Spleen (tissue), 11 donors: ENCODE results near the gene KSR1. TPM values are rescaled to one million over a fixed set of nuclear protein-coding genes. Genes with fewer than 3 reads are reported as not detected.
A peak's percentile ranks its signal among the peaks of the same experiment; 100 is the strongest.

Experiments
- DNase-seq: peaks from one replicate; pipeline ENCODE4 v3.0.0-alpha.2; 2020
- H3K27ac ChIP-seq, 8 donors: fragments of 200-600 bp; sonication (generic) in 7 of 8; 1 replicate in 4 of 8; 2 replicates in 4 of 8; pipeline versions ENCODE4 v1.5.0 to v1.8.0; 2016 to 2021; ENCODE audit warnings: inconsistent platforms in 4 of 8, mild to moderate bottlenecking in 4 of 8, moderate library complexity in 1 of 8
- H3K27me3 ChIP-seq, 7 donors: fragments of 200-600 bp; sonication (generic) in 6 of 7; replicated peaks in 1 of 7; 1 replicate in 4 of 7; 2 replicates in 3 of 7; pipeline versions ENCODE4 v1.5.0 to v1.8.0; 2016 to 2021; ENCODE audit warnings: inconsistent platforms in 3 of 7, mild to moderate bottlenecking in 1 of 7
- H3K36me3 ChIP-seq, 6 donors: fragments of 200-600 bp; sonication (generic) in 5 of 6; 1 replicate in 4 of 6; 2 replicates in 2 of 6; pipeline versions ENCODE4 v1.5.0 to v1.8.0; 2016 to 2021; ENCODE audit warnings: inconsistent platforms in 2 of 6
- H3K4me1 ChIP-seq, 6 donors: fragments of 200-600 bp; sonication (generic) in 5 of 6; 1 replicate in 3 of 6; 2 replicates in 3 of 6; pipeline versions ENCODE4 v1.5.0 to v1.8.0; 2016 to 2021; ENCODE audit warnings: inconsistent platforms in 3 of 6
- H3K4me3 ChIP-seq, 8 donors: fragments of 200-600 bp; sonication (generic) in 7 of 8; 1 replicate in 4 of 8; 2 replicates in 4 of 8; pipeline versions ENCODE4 v1.5.0 to v1.8.0; 2016 to 2021; ENCODE audit warnings: inconsistent platforms in 4 of 8, mild to moderate bottlenecking in 4 of 8, moderate library complexity in 2 of 8
- H3K9me3 ChIP-seq, 8 donors: fragments of 200-600 bp; sonication (generic) in 7 of 8; 1 replicate in 4 of 8; 2 replicates in 4 of 8; pipeline versions ENCODE4 v1.5.0 to v1.8.0; 2016 to 2021; ENCODE audit warnings: inconsistent platforms in 4 of 8
- POLR2A ChIP-seq, 3 donors: fragments of 450-650 bp; IDR thresholded peaks; one replicate each; pipeline ENCODE4 v1.5.1; 2017; ENCODE audit warnings: antibody characterized with exemption in 3 of 3, mild to moderate bottlenecking in 1 of 3
- POLR2AphosphoS5 ChIP-seq, 3 donors: sonication (generic); formaldehyde crosslinking; IDR thresholded peaks; one replicate each; pipeline ENCODE4 v1.5.1; 2017; ENCODE audit warnings: antibody characterized with exemption in 3 of 3
- WGBS, 5 donors: extraction: QIAGEN DNeasy Blood & Tissue Kit in 3 of 5; methylation state at CpG; one replicate each; pipeline versions ENCODE4 v1.1.5 to v1.1.7; 2013 to 2018; 5-methylcytosine and 5-hydroxymethylcytosine counted together
- intact Hi-C: fragments of 100-400 bp; cut with DNase I; formaldehyde crosslinking; loops from one replicate; pipeline ENCODE4 v1.15.0; 2023; ENCODE audit warnings: low total_unique reads
- polyA plus RNA-seq, 3 donors: library from polyadenylated mRNA; stranded (reverse); fragments of 200-250 nt; gene quantifications; one replicate each; pipeline ENCODE4 v1.2.1, GENCODE V29; 2013
- total RNA-seq, 7 donors: library from RNA; depleted of rRNA in 3 of 7; stranded (reverse); fragments of >200 nt in 3 of 7; fragmentation: NEBNext Ultra II Directional in 4 of 7; extraction: Animal tissue kit (Norgen Biotek cat#: 25700) in 4 of 7; gene quantifications; one replicate each; pipeline versions ENCODE4 v1.1.0 to v1.2.1, GENCODE V29; 2016 to 2021
- TF ChIP-seq, protein P1 (sequence below), 11 experiments: fragments of 200-600 bp in 7 of 11; fragments of 450-650 bp in 4 of 11; sonication (generic) in 4 of 11; IDR thresholded peaks in 8 of 11; conservative IDR thresholded peaks in 3 of 11; 1 replicate in 7 of 11; 2 replicates in 4 of 11; pipeline versions ENCODE4 v1.4.0 to v1.8.0; 2016 to 2021; ENCODE audit warnings: antibody characterized with exemption in 11 of 11, inconsistent platforms in 4 of 11, mild to moderate bottlenecking in 1 of 11
- donor health status: healthy with polysubstance abuse.
- donor health status: DM: no; HTN: no; CAD: no; lungs with moderate emphysema.
- donor health status: DM: no; HTN: no; CAD: no.
- donor health status: Bipolar disorder and iron deficiency.
- donor health status: healthy.
- donor health status: DM: no; HTN: no; CAD: no.
- donor health status: DM: yes; HTN: yes; CAD: no.

Gene KSR1
- total and polyA plus RNA-seq, 10 donors = 6.4 to 100 (median 46.0) TPM

DNA sequence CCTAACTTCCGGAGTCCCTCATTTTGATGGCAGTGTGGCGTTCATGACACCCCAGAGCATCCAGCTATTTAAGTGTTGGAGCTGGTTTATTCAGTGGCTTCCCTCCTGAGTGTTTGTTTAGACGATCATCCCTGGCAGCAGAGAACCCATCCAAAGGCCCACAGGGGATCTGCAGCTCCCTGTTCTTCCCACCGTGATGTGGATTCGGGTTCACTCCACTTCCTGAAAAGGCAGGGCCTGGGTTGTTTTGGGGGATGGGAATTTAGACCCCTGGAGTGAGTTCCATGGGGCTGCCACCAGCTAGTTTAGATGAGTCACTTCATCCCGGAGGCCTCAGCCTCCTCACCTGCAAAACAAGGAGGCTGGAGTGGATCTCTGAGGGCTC is 2.3 kb downstream of the KSR1 start:
- H3K4me3 ChIP-seq = peak overlapping the region in 2 of 8 donors; percentile 90 to 96
- H3K9me3 ChIP-seq = no peaks in the 10 kb centered on the region
- 63 to 80% (median 74%) methylated on average over 6 of the region's 6 CpGs for WGBS, 5 donors
- H3K27me3 ChIP-seq = no peaks in the 10 kb centered on the region
- no peaks in the 10 kb centered on the region for H3K36me3 ChIP-seq
- TF ChIP-seq POLR2AphosphoS5 (IDR thresholded peaks at IDR 0.05) (no peak), POLR2A (IDR thresholded peaks at IDR 0.05) (no peak)
- TF ChIP-seq, protein P1, sequence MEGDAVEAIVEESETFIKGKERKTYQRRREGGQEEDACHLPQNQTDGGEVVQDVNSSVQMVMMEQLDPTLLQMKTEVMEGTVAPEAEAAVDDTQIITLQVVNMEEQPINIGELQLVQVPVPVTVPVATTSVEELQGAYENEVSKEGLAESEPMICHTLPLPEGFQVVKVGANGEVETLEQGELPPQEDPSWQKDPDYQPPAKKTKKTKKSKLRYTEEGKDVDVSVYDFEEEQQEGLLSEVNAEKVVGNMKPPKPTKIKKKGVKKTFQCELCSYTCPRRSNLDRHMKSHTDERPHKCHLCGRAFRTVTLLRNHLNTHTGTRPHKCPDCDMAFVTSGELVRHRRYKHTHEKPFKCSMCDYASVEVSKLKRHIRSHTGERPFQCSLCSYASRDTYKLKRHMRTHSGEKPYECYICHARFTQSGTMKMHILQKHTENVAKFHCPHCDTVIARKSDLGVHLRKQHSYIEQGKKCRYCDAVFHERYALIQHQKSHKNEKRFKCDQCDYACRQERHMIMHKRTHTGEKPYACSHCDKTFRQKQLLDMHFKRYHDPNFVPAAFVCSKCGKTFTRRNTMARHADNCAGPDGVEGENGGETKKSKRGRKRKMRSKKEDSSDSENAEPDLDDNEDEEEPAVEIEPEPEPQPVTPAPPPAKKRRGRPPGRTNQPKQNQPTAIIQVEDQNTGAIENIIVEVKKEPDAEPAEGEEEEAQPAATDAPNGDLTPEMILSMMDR (IDR thresholded peaks at IDR 0.05 in 8 of 11, conservative IDR thresholded peaks at IDR 0.05 in 3 of 11) = no peak
- no peak for DNase-seq
- H3K27ac ChIP-seq = no peak overlapping the region
- H3K4me1 ChIP-seq = peaks cover 6 to 74% (median 51%) of the 10 kb centered on the region in 6 donors
- intact Hi-C loops = loop anchor here (10.0 kb wide), 2 partner anchors 104 to 136 kb away; no protein-coding TSS in a partner anchor

DNA sequence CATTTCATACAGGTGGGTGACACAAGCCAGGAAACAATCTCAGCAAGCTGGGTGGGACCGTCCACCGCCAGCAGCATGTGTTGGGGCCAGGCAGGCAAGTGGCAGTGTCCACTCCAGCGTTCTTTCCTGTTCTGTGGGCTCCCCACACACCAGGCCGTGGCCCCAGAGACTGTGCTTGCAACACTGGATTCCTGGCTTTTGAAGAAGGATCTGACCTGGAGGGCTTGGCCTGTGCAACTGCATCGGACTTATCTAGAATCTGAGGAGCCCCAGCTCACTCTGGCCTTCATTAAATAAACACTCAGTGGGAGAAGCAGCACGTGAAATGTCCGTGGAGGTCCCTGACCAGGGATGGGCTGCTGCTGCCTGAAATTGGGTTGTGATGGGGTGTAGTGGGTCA is 3.2 kb downstream of the KSR1 start:
- Histone ChIP-seq H3K36me3 (no peaks in the 10 kb centered on the region), H3K27me3 (no peaks in the 10 kb centered on the region), H3K4me1 (peaks cover 6 to 82% (median 55%) of the 10 kb centered on the region in 6 donors), H3K9me3 (no peaks in the 10 kb centered on the region), H3K4me3 (no peak overlapping the region), H3K27ac (no peak overlapping the region)
- no peak for DNase-seq
- intact Hi-C loops = loop anchor here (10.0 kb wide), 2 partner anchors 105 to 135 kb away; no protein-coding TSS in a partner anchor
- TF ChIP-seq POLR2A (IDR thresholded peaks at IDR 0.05) (no peak), POLR2AphosphoS5 (IDR thresholded peaks at IDR 0.05) (no peak)
- TF ChIP-seq, protein P1 (IDR thresholded peaks at IDR 0.05 in 8 of 11, conservative IDR thresholded peaks at IDR 0.05 in 3 of 11) = no peak
- 66 to 75% (median 71%) methylated on average over 7 of the region's 7 CpGs for WGBS, 5 donors

DNA sequence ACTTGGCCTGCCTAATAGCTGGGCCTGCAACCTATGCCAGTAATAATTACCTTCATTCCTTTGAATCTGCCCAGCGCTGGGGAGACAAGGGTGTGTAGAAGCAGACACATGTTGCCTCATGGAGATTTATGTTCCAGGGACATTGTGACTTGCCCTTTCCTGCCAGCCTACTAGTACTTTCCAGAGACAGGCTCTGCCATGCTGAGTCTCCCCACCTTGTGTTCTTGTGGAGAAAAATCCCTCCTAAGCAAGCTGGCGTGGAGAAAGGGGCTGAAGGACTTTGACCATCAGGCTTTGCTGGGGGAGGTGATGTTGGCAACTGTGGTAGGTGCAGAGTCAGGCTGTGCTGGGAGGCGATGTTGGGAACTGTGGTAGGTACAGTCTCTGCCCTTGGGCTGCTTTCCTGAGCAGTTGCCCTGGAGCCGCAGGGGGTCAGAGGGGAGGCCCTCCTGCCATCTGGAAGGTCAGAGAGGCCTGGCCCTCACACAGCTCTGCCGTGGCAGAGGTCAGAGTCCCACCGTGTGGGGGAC is 4.0 kb downstream of the KSR1 start:
- Histone ChIP-seq H3K27me3 (no peaks in the 10 kb centered on the region), H3K27ac (no peak overlapping the region), H3K36me3 (no peaks in the 10 kb centered on the region), H3K9me3 (no peaks in the 10 kb centered on the region), H3K4me3 (no peak overlapping the region), H3K4me1 (peaks cover 6 to 82% (median 55%) of the 10 kb centered on the region in 6 donors)
- intact Hi-C loops = no loop called here
- no peak for DNase-seq
- TF ChIP-seq POLR2AphosphoS5 (IDR thresholded peaks at IDR 0.05) (no peak), POLR2A (IDR thresholded peaks at IDR 0.05) (no peak)
- TF ChIP-seq, protein P1 (IDR thresholded peaks at IDR 0.05 in 8 of 11, conservative IDR thresholded peaks at IDR 0.05 in 3 of 11) = no peak
- WGBS, 5 donors = 61 to 77% (median 73%) methylated on average over 4 to 6 of the region's 6 CpGs

DNA sequence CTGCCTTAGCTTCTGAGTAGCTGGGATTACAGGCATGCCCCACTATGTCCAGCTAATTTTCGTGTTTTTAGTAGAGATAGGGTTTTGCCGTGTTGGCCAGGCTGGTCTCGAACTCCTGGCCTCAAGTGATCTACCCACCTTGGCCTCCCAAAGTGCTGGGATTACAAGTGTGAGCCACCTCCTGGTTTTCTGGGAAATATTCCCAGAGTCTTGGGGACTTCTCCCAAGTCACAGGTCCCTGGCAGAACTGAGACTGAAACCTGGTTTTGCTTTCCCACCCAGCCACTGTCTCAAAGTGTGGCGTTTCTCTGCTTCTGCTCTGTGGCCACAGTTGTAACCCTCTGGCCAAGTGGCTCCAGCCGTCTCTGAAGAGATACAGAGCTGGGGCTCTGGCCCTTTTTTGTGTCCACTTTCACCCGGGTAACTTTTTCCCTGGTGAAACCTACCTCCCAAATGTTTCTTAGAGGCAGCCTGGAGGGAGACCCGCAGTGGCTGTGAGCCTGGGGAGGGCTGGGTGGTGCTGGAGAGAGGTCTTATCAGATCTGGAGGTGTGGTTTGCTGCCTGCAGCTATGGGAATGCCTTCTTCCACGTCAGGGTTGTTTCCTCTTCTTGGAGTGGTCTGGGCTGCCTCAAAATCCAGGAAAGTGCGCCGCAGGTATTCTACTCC is 5.1 kb downstream of the KSR1 start:
- TF ChIP-seq POLR2AphosphoS5 (IDR thresholded peaks at IDR 0.05) (no peak), POLR2A (IDR thresholded peaks at IDR 0.05) (no peak)
- TF ChIP-seq, protein P1 (IDR thresholded peaks at IDR 0.05 in 8 of 11, conservative IDR thresholded peaks at IDR 0.05 in 3 of 11) = no peak
- WGBS, 5 donors = 73 to 82% (median 75%) methylated on average over 9 to 10 of the region's 10 CpGs
- Histone ChIP-seq H3K4me3 (no peak overlapping the region), H3K36me3 (no peaks in the 10 kb centered on the region), H3K27ac (no peak overlapping the region), H3K27me3 (no peaks in the 10 kb centered on the region), H3K9me3 (no peaks in the 10 kb centered on the region), H3K4me1 (peaks cover 6 to 82% (median 56%) of the 10 kb centered on the region in 6 donors)
- no peak for DNase-seq
- intact Hi-C loops = no loop called here
